Testis (tissue), 3 donors: ENCODE data around the gene CDKN3. TPM values are rescaled to one million over a fixed set of nuclear protein-coding genes. Genes with fewer than 3 reads are reported as not detected.
"Not testable (repeated sequence)": the region's sequence is repeated elsewhere in the genome, so short reads cannot be mapped to it uniquely, and the experiment has no call there.

Source experiments
- DNase-seq: peaks from one replicate; pipeline ENCODE4 v3.0.0-alpha.2; 2019
- H3K27ac ChIP-seq, 2 donors: fragments of 200-600 bp; sonication (generic); one replicate each; pipeline ENCODE4 v1.5.1; 2019
- H3K27me3 ChIP-seq: fragments of 200-600 bp; sonication (generic); one replicate; pipeline ENCODE4 v1.5.1; 2019
- H3K36me3 ChIP-seq: fragments of 200-600 bp; sonication (generic); one replicate; pipeline ENCODE4 v1.5.1; 2017; ENCODE audit warnings: low read depth; ENCODE audit errors: missing control alignments
- H3K4me1 ChIP-seq: fragments of 200-600 bp; sonication (generic); one replicate; pipeline ENCODE4 v1.5.1; 2019
- H3K4me3 ChIP-seq, 2 donors: fragments of 200-600 bp; sonication (generic); one replicate each; pipeline ENCODE4 v1.5.1; 2017 to 2019
- H3K9me3 ChIP-seq: fragments of 200-600 bp; sonication (generic); one replicate; pipeline ENCODE4 v1.5.1; 2017
- POLR2A ChIP-seq: fragments of 450-650 bp; IDR thresholded peaks from one replicate; pipeline ENCODE4 v1.6.1; 2017; ENCODE audit warnings: antibody characterized with exemption, mild to moderate bottlenecking, moderate library complexity
- WGBS, 2 donors: methylation state at CpG; one replicate each; pipeline ENCODE4 v1.1.5; 2018; 5-methylcytosine and 5-hydroxymethylcytosine counted together
- intact Hi-C: fragments of 100-400 bp; cut with DNase I; formaldehyde crosslinking; loops from one replicate; pipeline ENCODE4 v1.15.1; 2023; ENCODE audit warnings: low total_unique reads
- polyA plus RNA-seq: library from polyadenylated mRNA; stranded (reverse); fragments of 350-450 nt; fragmentation: Illumina TruSeq; extraction: RNeasy Lipid Tissue Mini Kit (QIAGEN cat#74804); gene quantifications from one replicate; pipeline ENCODE4 v1.2.3, GENCODE V29; 2014; ENCODE audit warnings: low read depth, low replicate concordance; ENCODE audit not compliant: insufficient read depth
- total RNA-seq, 2 donors: library from RNA; depleted of rRNA; stranded (reverse); fragments of >200 nt; gene quantifications; one replicate each; pipeline ENCODE4 v1.2.3, GENCODE V29; 2016
- TF ChIP-seq, protein P1 (sequence below), 3 experiments: fragments of 450-650 bp in 2 of 3; fragments of 200-600 bp in 1 of 3; sonication (generic) in 1 of 3; IDR thresholded peaks; one replicate each; pipeline ENCODE4 v1.5.1; 2016 to 2019; ENCODE audit warnings: antibody characterized with exemption in 3 of 3, mild to moderate bottlenecking in 2 of 3, moderate library complexity in 1 of 3

CDKN3 gene
- total and polyA plus RNA-seq, 3 donors from 2014 or later, result 99.0 to 398 (median 160) TPM

- Histone ChIP-seq H3K36me3 (no peaks in the 10 kb centered on the region), H3K27me3 (no peaks in the 10 kb centered on the region), H3K9me3 (no peaks in the 10 kb centered on the region), H3K27ac (no peak overlapping the region), H3K4me3 (peak overlapping the region; percentile 8 to 47), H3K4me1 (no peaks in the 10 kb centered on the region)
- intact Hi-C loops, result no loop called here
- WGBS, 2 donors, result 63 to 84% methylated on average over 21 to 24 of the region's 27 CpGs
- TF ChIP-seq POLR2A, result no peak
- TF ChIP-seq, protein P1, sequence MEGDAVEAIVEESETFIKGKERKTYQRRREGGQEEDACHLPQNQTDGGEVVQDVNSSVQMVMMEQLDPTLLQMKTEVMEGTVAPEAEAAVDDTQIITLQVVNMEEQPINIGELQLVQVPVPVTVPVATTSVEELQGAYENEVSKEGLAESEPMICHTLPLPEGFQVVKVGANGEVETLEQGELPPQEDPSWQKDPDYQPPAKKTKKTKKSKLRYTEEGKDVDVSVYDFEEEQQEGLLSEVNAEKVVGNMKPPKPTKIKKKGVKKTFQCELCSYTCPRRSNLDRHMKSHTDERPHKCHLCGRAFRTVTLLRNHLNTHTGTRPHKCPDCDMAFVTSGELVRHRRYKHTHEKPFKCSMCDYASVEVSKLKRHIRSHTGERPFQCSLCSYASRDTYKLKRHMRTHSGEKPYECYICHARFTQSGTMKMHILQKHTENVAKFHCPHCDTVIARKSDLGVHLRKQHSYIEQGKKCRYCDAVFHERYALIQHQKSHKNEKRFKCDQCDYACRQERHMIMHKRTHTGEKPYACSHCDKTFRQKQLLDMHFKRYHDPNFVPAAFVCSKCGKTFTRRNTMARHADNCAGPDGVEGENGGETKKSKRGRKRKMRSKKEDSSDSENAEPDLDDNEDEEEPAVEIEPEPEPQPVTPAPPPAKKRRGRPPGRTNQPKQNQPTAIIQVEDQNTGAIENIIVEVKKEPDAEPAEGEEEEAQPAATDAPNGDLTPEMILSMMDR (IDR thresholded peaks at IDR 0.05), result no peak
- DNase-seq, result no peak
These were observed 2.2 kb upstream of the CDKN3 start for GRCh38 chr14:54394596-54394995.

DNA sequence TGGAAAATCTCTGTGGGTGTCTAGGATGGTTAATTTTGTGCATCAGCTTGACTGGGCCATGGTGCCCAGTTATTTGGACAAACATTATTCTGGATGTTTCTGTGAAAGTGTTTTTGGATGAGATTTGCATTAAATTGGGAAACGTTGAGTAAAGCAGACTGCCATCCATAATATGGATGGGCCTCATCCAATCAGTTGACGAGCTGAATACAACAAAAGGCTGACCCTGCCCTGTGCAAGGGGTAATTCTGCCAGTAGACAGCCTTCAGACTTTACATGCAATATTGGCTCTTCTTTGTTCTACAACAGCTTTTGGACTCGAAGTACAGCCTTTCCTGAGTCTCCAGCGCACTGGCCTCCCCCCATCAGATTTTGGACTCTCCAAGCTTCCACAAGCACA lies 1.5 kb upstream of the CDKN3 start:
- 43 to 66% methylated on average over 4 of the region's 4 CpGs for WGBS, 2 donors
- Histone ChIP-seq H3K27me3 (no peaks in the 10 kb centered on the region), H3K9me3 (no peaks in the 10 kb centered on the region), H3K27ac (no peak overlapping the region), H3K36me3 (no peaks in the 10 kb centered on the region), H3K4me3 (no peak overlapping the region), H3K4me1 (no peaks in the 10 kb centered on the region)
- no peak for DNase-seq
- intact Hi-C loops, result no loop called here
- no peak for TF ChIP-seq POLR2A
- TF ChIP-seq, protein P1 (IDR thresholded peaks at IDR 0.05), result no peak

- no peak for TF ChIP-seq POLR2A
- TF ChIP-seq, protein P1 (IDR thresholded peaks at IDR 0.05), result no peak
- 69 to 78% methylated on average over 2 of the region's 2 CpGs for WGBS, 2 donors
- intact Hi-C loops, result no loop called here
These were observed 1.1 kb upstream of the CDKN3 start for GRCh38 chr14:54395716-54396115.

DNA sequence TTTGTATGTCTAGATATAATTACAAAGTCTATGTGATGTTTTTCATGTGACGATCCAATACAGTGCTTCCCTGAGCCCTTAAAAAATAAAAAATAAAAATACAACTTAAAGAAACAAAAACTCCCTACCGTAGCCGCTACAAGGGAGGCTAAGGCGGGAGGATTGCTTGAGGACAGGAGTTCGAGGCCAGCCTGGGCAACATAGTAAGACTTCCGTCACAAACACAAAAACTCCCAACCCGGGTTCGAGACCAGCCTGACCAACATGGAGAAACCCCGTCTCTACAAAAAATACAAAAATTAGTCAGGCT lies 669 bp upstream of the CDKN3 start:
- intact Hi-C loops, result no loop called here
- H3K27me3 ChIP-seq, result no peaks in the 10 kb centered on the region
- no peaks in the 10 kb centered on the region for H3K36me3 ChIP-seq
- no peak overlapping the region for H3K27ac ChIP-seq
- H3K4me1 ChIP-seq, result no peaks in the 10 kb centered on the region
- TF ChIP-seq, protein P1 (IDR thresholded peaks at IDR 0.05), result no peak
- no peak for TF ChIP-seq POLR2A
- 43 to 61% methylated on average over 9 of the region's 9 CpGs for WGBS, 2 donors
- H3K9me3 ChIP-seq, result no peaks in the 10 kb centered on the region
- peak overlapping the region; percentile 69 to 71 for H3K4me3 ChIP-seq
- DNase-seq, result no peak

More at GRCh38 chr14:54395716-54396115, 1.1 kb upstream of the CDKN3 start:
- Histone ChIP-seq H3K27me3 (no peaks in the 10 kb centered on the region), H3K4me1 (no peaks in the 10 kb centered on the region), H3K4me3 (no peak overlapping the region), H3K36me3 (no peaks in the 10 kb centered on the region), H3K27ac (no peak overlapping the region), H3K9me3 (no peaks in the 10 kb centered on the region)
- DNase-seq, result no peak

DNA sequence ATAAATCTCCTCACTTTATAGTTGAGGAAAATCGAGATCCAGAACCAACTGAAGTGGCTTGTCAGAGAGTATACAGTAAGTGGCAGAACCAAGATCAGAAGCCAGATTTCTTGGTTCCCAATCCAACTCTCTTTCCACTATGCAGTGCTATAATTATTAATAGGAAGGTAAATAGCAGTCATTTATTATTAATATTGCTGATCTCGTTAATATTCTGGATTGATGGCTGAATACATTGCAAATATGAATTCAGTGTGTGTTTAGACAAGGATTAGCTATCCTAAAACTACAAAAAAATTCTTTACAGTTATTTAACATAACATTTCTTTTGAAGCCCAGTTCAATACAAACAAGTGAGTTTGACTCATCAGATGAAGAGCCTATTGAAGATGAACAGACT lies 2.8 kb downstream of the CDKN3 start:
- no peaks in the 10 kb centered on the region for H3K27me3 ChIP-seq
- no peaks in the 10 kb centered on the region for H3K4me1 ChIP-seq
- H3K4me3 ChIP-seq, result no peak overlapping the region
- TF ChIP-seq POLR2A, result no peak
- TF ChIP-seq, protein P1 (IDR thresholded peaks at IDR 0.05), result no peak
- no peaks in the 10 kb centered on the region for H3K36me3 ChIP-seq
- intact Hi-C loops, result no loop called here
- WGBS, 2 donors, result 92 to 93% methylated on average over 2 of the region's 2 CpGs
- H3K27ac ChIP-seq, result no peak overlapping the region
- no peaks in the 10 kb centered on the region for H3K9me3 ChIP-seq
- no peak for DNase-seq

- intact Hi-C loops, H3K9me3 ChIP-seq: not testable (repeated sequence)
- WGBS, 2 donors, result 93 to 95% methylated on average over 6 of the region's 6 CpGs
These were observed 6.7 kb downstream of the CDKN3 start for GRCh38 chr14:54403401-54404005.

More at GRCh38 chr14:54403401-54404005, 6.7 kb downstream of the CDKN3 start:
- not testable (repeated sequence) for H3K27ac ChIP-seq, DNase-seq, H3K4me3 ChIP-seq, H3K36me3 ChIP-seq, H3K27me3 ChIP-seq, H3K4me1 ChIP-seq
